B cell (primary cell): ENCODE results near the gene ERVV-1. TPM values are rescaled to one million over a fixed set of nuclear protein-coding genes. Genes with fewer than 3 reads are reported as not detected.

Source experiments
- ATAC-seq: fragments of 200-7000 bp; cut with Tn5 transposase; one replicate; pipeline ENCODE4 v1.10.0; 2021; ENCODE audit warnings: low read depth, mild to moderate bottlenecking, moderate number of reproducible peaks, moderate library complexity
- CTCF ChIA-PET: fragments of 350-600 bp; sonication (Branson Sonifier 250); formaldehyde crosslinking; loops from one replicate; lab custom pipeline; 2021; ENCODE audit warnings: antibody characterized with exemption, inconsistent platforms; lab: Charles Lee
- POLR2A ChIA-PET: fragments of 350-600 bp; sonication (Branson Sonifier 250); formaldehyde crosslinking; loops from one replicate; lab custom pipeline; 2021; ENCODE audit warnings: antibody characterized with exemption; lab: Charles Lee
- DNase-seq: peaks from one replicate; pipeline ENCODE4 v3.0.0; 2013
- H2AFZ ChIP-seq: 2 replicates; pipeline ENCODE4 v1.6.1; 2012; ENCODE audit warnings: mild to moderate bottlenecking, low read depth, low read length; ENCODE audit not compliant: insufficient read depth, poor library complexity, severe bottlenecking
- H3K27ac ChIP-seq, 2 donors: 1 replicate in 1 of 2; 2 replicates in 1 of 2; pipeline ENCODE4 v1.5.1; 2012 to 2013; ENCODE audit warnings: low read length in 2 of 2, mild to moderate bottlenecking in 2 of 2, moderate library complexity in 1 of 2
- H3K27me3 ChIP-seq, 4 experiments: fragments of 200-600 bp in 1 of 4; sonication (generic) in 1 of 4; replicated peaks in 1 of 4; 1 replicate in 2 of 4; 2 replicates in 2 of 4; pipeline versions ENCODE4 v1.6.1 to v1.7.0; 2013 to 2016; ENCODE audit warnings: low read length in 3 of 4, mild to moderate bottlenecking in 2 of 4, mixed read lengths in 1 of 4, moderate library complexity in 1 of 4; ENCODE audit not compliant: insufficient read depth in 4 of 4, control insufficient read depth in 3 of 4; ENCODE audit errors: control extremely low read depth in 1 of 4
- H3K36me3 ChIP-seq, 2 experiments: replicated peaks in 1 of 2; 1 replicate in 1 of 2; 2 replicates in 1 of 2; pipeline versions ENCODE4 v1.6.1 to v1.7.1; 2013; ENCODE audit warnings: low read length in 1 of 2; ENCODE audit not compliant: insufficient read depth in 2 of 2, control insufficient read depth in 1 of 2; ENCODE audit errors: control extremely low read depth in 1 of 2, extremely low read depth in 1 of 2
- H3K4me1 ChIP-seq, 2 donors: fragments of 200-600 bp in 1 of 2; sonication (generic) in 1 of 2; 1 replicate in 1 of 2; 2 replicates in 1 of 2; pipeline versions ENCODE4 v1.5.1 to v1.6.1; 2013 to 2017; ENCODE audit warnings: low read length in 2 of 2; ENCODE audit not compliant: control insufficient read depth in 2 of 2, insufficient read depth in 2 of 2
- H3K4me2 ChIP-seq: replicated peaks from 2 replicates; pipeline ENCODE3; 2012; ENCODE audit warnings: mild to moderate bottlenecking, low read depth, low read length; ENCODE audit not compliant: poor library complexity, severe bottlenecking
- H3K4me3 ChIP-seq, 5 experiments: fragments of 200-600 bp in 1 of 5; sonication (generic) in 1 of 5; 1 replicate in 3 of 5; 2 replicates in 2 of 5; pipeline versions ENCODE4 v1.5.1 to v1.7.0; 2011 to 2016; ENCODE audit warnings: low read length in 4 of 5, mild to moderate bottlenecking in 4 of 5, low read depth in 2 of 5, control low read depth in 1 of 5, moderate library complexity in 1 of 5; ENCODE audit not compliant: insufficient read depth in 1 of 5; ENCODE audit errors: control extremely low read depth in 1 of 5, extremely low read depth in 1 of 5
- H3K79me2 ChIP-seq: fragments of 200-600 bp; sonication (generic); one replicate; pipeline ENCODE4 v1.6.0; 2016; ENCODE audit warnings: low read length; ENCODE audit not compliant: control insufficient read depth, insufficient read depth
- H3K9ac ChIP-seq: fragments of 200-600 bp; sonication (generic); 2 replicates; pipeline ENCODE4 v1.6.1; 2017; ENCODE audit warnings: mild to moderate bottlenecking, low read length, moderate library complexity
- H3K9me3 ChIP-seq, 3 donors: one replicate each; pipeline versions ENCODE4 v1.6.1 to v1.7.1; 2013; ENCODE audit warnings: low read length in 2 of 3; ENCODE audit not compliant: control insufficient read depth in 2 of 3, insufficient read depth in 1 of 3; ENCODE audit errors: control extremely low read depth in 1 of 3
- H4K20me1 ChIP-seq: 2 replicates; pipeline ENCODE4 v1.6.0; 2012; ENCODE audit warnings: mild to moderate bottlenecking, low read length; ENCODE audit not compliant: insufficient read depth, control insufficient read depth, poor library complexity, severe bottlenecking
- H3K27ac Mint-ChIP-seq: one replicate; pipeline ENCODE4 v1.8.0; 2021; ENCODE audit warnings: mixed read lengths
- H3K27me3 Mint-ChIP-seq: one replicate; pipeline ENCODE4 v1.8.0; 2021; ENCODE audit warnings: mixed read lengths
- H3K4me1 Mint-ChIP-seq: one replicate; pipeline ENCODE4 v1.8.0; 2021; ENCODE audit warnings: mixed read lengths
- H3K4me3 Mint-ChIP-seq: one replicate; pipeline ENCODE4 v1.8.0; 2021; ENCODE audit warnings: mixed read lengths
- H3K9me3 Mint-ChIP-seq: one replicate; pipeline ENCODE4 v1.8.0; 2022; ENCODE audit warnings: mixed read lengths; ENCODE audit not compliant: insufficient read depth
- EZH2 ChIP-seq: IDR thresholded peaks from 2 replicates; pipeline ENCODE4 v1.6.1; 2012; ENCODE audit warnings: borderline replicate concordance, low read depth, mild to moderate bottlenecking, moderate library complexity, low read length; ENCODE audit not compliant: insufficient read depth, poor library complexity, severe bottlenecking
- WGBS: methylation state at CpG from one replicate; pipeline ENCODE4 v1.1.5; 2013; ENCODE audit warnings: missing lambda C conversion rate; ENCODE audit not compliant: insufficient coverage; 5-methylcytosine and 5-hydroxymethylcytosine counted together
- intact Hi-C: fragments of 100-400 bp; cut with micrococcal nuclease; formaldehyde crosslinking; loops from one replicate; pipeline ENCODE4 v1.10.0; 2022
- polyA plus RNA-seq: library from polyadenylated mRNA; depleted of rRNA; stranded (reverse); fragments of >200 nt; gene quantifications from 2 replicates; pipeline ENCODE4 v1.2.3, GENCODE V29; 2012
- total RNA-seq, 2 donors: library from RNA; stranded (reverse); fragments of 120-200 nt in 1 of 2; gene quantifications; 1 replicate in 1 of 2; 2 replicates in 1 of 2; pipeline versions ENCODE4 v1.2.3 to v1.2.4, GENCODE V29; 2013 to 2022
- TF ChIP-seq, protein P1 (sequence below): fragments of 200-600 bp; IDR thresholded peaks from one replicate; pipeline ENCODE4 v1.8.0; 2022; ENCODE audit warnings: antibody characterized with exemption, mild to moderate bottlenecking

Gene ERVV-1
- total and polyA plus RNA-seq, 2 donors (not counting 1 experiment from before 2014, with no cell fraction given): 0.49 TPM; not detected in 1

GRCh38 chr19:52997975-52998374 lies 15.7 kb upstream of the ERVV-1 start:
- H3K27me3 ChIP-seq: peaks cover 0 to 4% (median 0%) of the 10 kb centered on the region in 4 experiments
- H3K27me3 Mint-ChIP-seq: peaks cover 4% of the 10 kb centered on the region
- H3K36me3 ChIP-seq: no peaks in the 10 kb centered on the region
- H2AFZ ChIP-seq: no peak overlapping the region
- ChIA-PET CTCF (interaction anchor here (0.5 kb wide), 1 partner anchor 331 kb away, joined by 4 read pairs; no protein-coding TSS in a partner anchor), POLR2A (no interaction called here)
- no peak overlapping the region for H3K4me2 ChIP-seq
- H3K4me3 ChIP-seq: no peak overlapping the region
- peaks cover 5 to 7% of the 10 kb centered on the region in 2 donors for H3K4me1 ChIP-seq
- TF ChIP-seq EZH2: no peak
- TF ChIP-seq, protein P1, sequence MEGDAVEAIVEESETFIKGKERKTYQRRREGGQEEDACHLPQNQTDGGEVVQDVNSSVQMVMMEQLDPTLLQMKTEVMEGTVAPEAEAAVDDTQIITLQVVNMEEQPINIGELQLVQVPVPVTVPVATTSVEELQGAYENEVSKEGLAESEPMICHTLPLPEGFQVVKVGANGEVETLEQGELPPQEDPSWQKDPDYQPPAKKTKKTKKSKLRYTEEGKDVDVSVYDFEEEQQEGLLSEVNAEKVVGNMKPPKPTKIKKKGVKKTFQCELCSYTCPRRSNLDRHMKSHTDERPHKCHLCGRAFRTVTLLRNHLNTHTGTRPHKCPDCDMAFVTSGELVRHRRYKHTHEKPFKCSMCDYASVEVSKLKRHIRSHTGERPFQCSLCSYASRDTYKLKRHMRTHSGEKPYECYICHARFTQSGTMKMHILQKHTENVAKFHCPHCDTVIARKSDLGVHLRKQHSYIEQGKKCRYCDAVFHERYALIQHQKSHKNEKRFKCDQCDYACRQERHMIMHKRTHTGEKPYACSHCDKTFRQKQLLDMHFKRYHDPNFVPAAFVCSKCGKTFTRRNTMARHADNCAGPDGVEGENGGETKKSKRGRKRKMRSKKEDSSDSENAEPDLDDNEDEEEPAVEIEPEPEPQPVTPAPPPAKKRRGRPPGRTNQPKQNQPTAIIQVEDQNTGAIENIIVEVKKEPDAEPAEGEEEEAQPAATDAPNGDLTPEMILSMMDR: no peak
- no peak overlapping the region for H3K27ac ChIP-seq
- H3K9ac ChIP-seq: no peak overlapping the region
- H3K9me3 Mint-ChIP-seq: peaks cover 4% of the 10 kb centered on the region
- H3K4me3 Mint-ChIP-seq: no peak overlapping the region
- peaks cover 0 to 59% (median 0%) of the 10 kb centered on the region in 3 donors for H3K9me3 ChIP-seq
- no peak overlapping the region for H3K27ac Mint-ChIP-seq
- WGBS: 90% methylated on average over 2 of the region's 9 CpGs
- no peak for ATAC-seq
- no peaks in the 10 kb centered on the region for H3K79me2 ChIP-seq
- peaks cover 6% of the 10 kb centered on the region for H3K4me1 Mint-ChIP-seq
- intact Hi-C loops: loop anchor here (10.0 kb wide), 1 partner anchor 197 kb away; the partner anchor contains the start of gene ZNF665
- H4K20me1 ChIP-seq: no peaks in the 10 kb centered on the region
- DNase-seq: no peak

GRCh38 chr19:53002479-53002878 lies 11.2 kb upstream of the ERVV-1 start:
- CTCF ChIA-PET: no interaction called here
- H3K4me1 ChIP-seq: no peaks in the 10 kb centered on the region
- no peak overlapping the region for H3K27ac ChIP-seq
- no peaks in the 10 kb centered on the region for H3K27me3 ChIP-seq
- H3K9me3 ChIP-seq: peaks cover 0 to 35% (median 1%) of the 10 kb centered on the region in 3 donors
- ATAC-seq (no peak), DNase-seq (no peak)
- H3K4me3 ChIP-seq: no peak overlapping the region
- H3K9ac ChIP-seq: no peak overlapping the region
- H3K4me3 Mint-ChIP-seq: no peak overlapping the region
- H4K20me1 ChIP-seq: no peaks in the 10 kb centered on the region
- peaks cover 4% of the 10 kb centered on the region for H3K27me3 Mint-ChIP-seq
- no peak overlapping the region for H3K4me2 ChIP-seq
- peaks cover 4% of the 10 kb centered on the region for H3K9me3 Mint-ChIP-seq
- H3K27ac Mint-ChIP-seq: no peak overlapping the region
- intact Hi-C loops: no loop called here
- TF ChIP-seq EZH2: no peak
- TF ChIP-seq, protein P1: no peak
- H3K4me1 Mint-ChIP-seq: no peaks in the 10 kb centered on the region
- POLR2A ChIA-PET: no interaction called here
- no peaks in the 10 kb centered on the region for H3K36me3 ChIP-seq
- no peak overlapping the region for H2AFZ ChIP-seq
- H3K79me2 ChIP-seq: no peaks in the 10 kb centered on the region
- 63% methylated on average over 2 of the region's 2 CpGs for WGBS
